ENCODE measurements around the gene PMCH.

Gene PMCH, protein sequence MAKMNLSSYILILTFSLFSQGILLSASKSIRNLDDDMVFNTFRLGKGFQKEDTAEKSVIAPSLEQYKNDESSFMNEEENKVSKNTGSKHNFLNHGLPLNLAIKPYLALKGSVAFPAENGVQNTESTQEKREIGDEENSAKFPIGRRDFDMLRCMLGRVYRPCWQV

GRCh38 chr12:102197789-102198188 lies at the start of gene PMCH:
Gene PMCH (minus strand): TSS chr12:102197833. CDS start chr12:102197770, 63 bp downstream.
- no peak for TF ChIP-seq EP300 (IDR thresholded peaks at IDR 0.05; ENCODE audit: borderline replicate concordance)
- TF ChIP-seq NFIC (IDR thresholded peaks at IDR 0.05): no peak
- no peak for TF ChIP-seq ZBTB7A (IDR thresholded peaks at IDR 0.05; ENCODE audit: low read depth)
- no peak for TF ChIP-seq TEAD4 (IDR thresholded peaks at IDR 0.05)
- no peak for TF ChIP-seq CREB1 (IDR thresholded peaks at IDR 0.05; ENCODE audit: low read depth)

- TF ChIP-seq ZBTB7A (IDR thresholded peaks at IDR 0.05; ENCODE audit: low read depth) (no peak), NFIC (IDR thresholded peaks at IDR 0.05) (no peak), USF1 (IDR thresholded peaks at IDR 0.05) (no peak), TAF1 (IDR thresholded peaks at IDR 0.05; ENCODE audit: low read depth) (no peak), REST (IDR thresholded peaks at IDR 0.05; ENCODE audit: low read depth) (no peak), CREB1 (IDR thresholded peaks at IDR 0.05; ENCODE audit: low read depth) (no peak), CEBPB (IDR thresholded peaks at IDR 0.05) (no peak), YY1 (IDR thresholded peaks at IDR 0.05; ENCODE audit: low read depth) (no peak), EP300 (IDR thresholded peaks at IDR 0.05; ENCODE audit: borderline replicate concordance) (no peak), EGR1 (IDR thresholded peaks at IDR 0.05) (no peak), MAX (IDR thresholded peaks at IDR 0.05) (no peak), FOXM1 (IDR thresholded peaks at IDR 0.05; ENCODE audit: borderline replicate concordance, low read depth) (no peak), TEAD4 (IDR thresholded peaks at IDR 0.05) (no peak), TCF12 (IDR thresholded peaks at IDR 0.05; ENCODE audit: low read depth) (no peak), RAD21 (IDR thresholded peaks at IDR 0.05; ENCODE audit: low read depth) (no peak)
These were observed 37.0 kb upstream of the PMCH start for GRCh38 chr12:102234599-102234998.

DNA sequence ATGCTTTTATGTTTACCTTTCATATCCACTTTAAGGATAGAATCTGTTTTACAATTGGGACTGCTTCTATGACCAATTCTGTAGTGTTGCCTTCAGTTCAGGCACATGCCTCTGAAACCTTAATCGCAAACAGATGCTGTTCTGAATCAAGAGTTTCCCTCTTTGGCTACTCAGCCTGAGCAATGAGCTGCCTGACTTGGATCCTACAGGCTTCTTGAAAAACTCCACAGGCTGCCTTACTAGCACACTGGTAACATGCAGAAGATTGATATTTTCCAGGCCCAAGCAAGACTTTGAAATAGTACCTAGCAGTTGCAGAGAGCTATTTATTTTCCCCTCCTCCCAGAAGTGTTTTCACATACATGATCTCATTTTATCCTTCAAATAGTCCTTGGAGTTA lies 34.8 kb upstream of the PMCH start:
- TF ChIP-seq NFIC (IDR thresholded peaks at IDR 0.05) (no peak), EGR1 (IDR thresholded peaks at IDR 0.05) (no peak), REST (IDR thresholded peaks at IDR 0.05; ENCODE audit: low read depth) (no peak), EP300 (IDR thresholded peaks at IDR 0.05; ENCODE audit: borderline replicate concordance) (no peak), FOXM1 (IDR thresholded peaks at IDR 0.05; ENCODE audit: borderline replicate concordance, low read depth) (no peak), TCF12 (IDR thresholded peaks at IDR 0.05; ENCODE audit: low read depth) (no peak), TAF1 (IDR thresholded peaks at IDR 0.05; ENCODE audit: low read depth) (no peak), ZBTB7A (IDR thresholded peaks at IDR 0.05; ENCODE audit: low read depth) (no peak), TEAD4 (IDR thresholded peaks at IDR 0.05) (no peak), CEBPB (IDR thresholded peaks at IDR 0.05) (no peak), MAX (IDR thresholded peaks at IDR 0.05) (no peak), USF1 (IDR thresholded peaks at IDR 0.05) (no peak), CREB1 (IDR thresholded peaks at IDR 0.05; ENCODE audit: low read depth) (no peak), RAD21 (IDR thresholded peaks at IDR 0.05; ENCODE audit: low read depth) (no peak), YY1 (IDR thresholded peaks at IDR 0.05; ENCODE audit: low read depth) (no peak)

DNA sequence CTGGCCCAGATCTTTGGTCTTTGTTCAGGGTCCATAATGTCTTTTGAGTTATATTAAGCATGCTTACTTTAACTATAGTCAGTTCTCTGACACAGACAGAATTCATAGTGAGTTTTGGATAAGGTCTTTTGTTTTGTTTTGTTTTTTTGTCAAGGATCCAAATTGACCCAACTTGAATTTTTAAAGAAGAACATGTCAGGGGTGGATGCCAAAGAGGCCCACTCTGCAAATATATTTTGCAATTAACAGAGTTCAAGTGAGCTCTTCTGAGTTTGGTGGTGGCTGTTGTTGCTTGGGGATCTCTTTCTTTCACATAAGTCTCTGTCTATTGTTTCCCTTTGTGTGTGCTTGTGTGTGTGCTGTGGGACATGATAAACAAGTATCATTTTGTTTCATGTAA lies 34.4 kb upstream of the PMCH start:
- no peak for TF ChIP-seq EGR1 (IDR thresholded peaks at IDR 0.05)
- TF ChIP-seq YY1 (IDR thresholded peaks at IDR 0.05; ENCODE audit: low read depth): no peak
- TF ChIP-seq FOXM1 (IDR thresholded peaks at IDR 0.05; ENCODE audit: borderline replicate concordance, low read depth): no peak

DNA sequence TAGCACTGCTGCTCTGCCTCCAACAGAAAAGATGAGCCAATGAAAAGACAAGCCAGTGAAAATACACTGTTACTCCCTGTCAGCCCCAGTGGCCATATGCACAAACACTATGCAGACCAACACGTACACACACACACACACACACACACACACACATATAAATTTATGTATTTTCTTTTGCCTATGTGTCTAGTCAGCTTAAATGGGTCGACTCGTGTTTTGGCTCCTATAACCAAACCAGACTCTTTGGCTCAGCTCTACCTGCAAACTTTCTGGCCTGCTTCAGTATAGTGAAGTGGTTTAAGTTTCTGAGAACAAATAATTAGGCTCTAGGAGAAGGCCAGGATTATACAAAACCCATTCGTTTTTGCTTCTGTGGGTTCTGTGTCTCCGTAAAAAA lies 30.3 kb upstream of the PMCH start:
- TF ChIP-seq MAX (IDR thresholded peaks at IDR 0.05): no peak
- TF ChIP-seq ZBTB7A (IDR thresholded peaks at IDR 0.05; ENCODE audit: low read depth): no peak
- no peak for TF ChIP-seq CEBPB (IDR thresholded peaks at IDR 0.05)
- no peak for TF ChIP-seq NFIC (IDR thresholded peaks at IDR 0.05)
- no peak for TF ChIP-seq TEAD4 (IDR thresholded peaks at IDR 0.05)
- no peak for TF ChIP-seq TAF1 (IDR thresholded peaks at IDR 0.05; ENCODE audit: low read depth)
- no peak for TF ChIP-seq FOXM1 (IDR thresholded peaks at IDR 0.05; ENCODE audit: borderline replicate concordance, low read depth)
- TF ChIP-seq EP300 (IDR thresholded peaks at IDR 0.05; ENCODE audit: borderline replicate concordance): no peak
- no peak for TF ChIP-seq YY1 (IDR thresholded peaks at IDR 0.05; ENCODE audit: low read depth)

DNA sequence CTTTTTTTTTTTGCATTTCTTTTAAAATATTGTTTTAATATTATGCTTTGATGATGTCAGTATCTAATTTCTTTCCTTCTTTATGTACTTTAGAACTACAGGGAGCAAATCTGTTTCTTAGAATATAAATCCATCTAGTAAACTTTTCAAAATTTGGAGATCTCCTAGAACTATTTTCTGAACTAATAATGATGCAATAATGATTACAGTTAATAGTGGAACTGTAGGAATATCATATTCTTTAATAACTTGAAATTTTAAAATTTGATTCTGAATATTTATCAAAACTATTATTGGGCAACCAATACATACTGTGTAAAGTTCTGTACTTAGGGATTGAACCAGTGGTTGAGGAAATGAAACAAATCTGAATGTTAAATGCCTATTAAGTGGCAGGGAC lies 23.1 kb upstream of the PMCH start:
- no peak for TF ChIP-seq USF1 (IDR thresholded peaks at IDR 0.05)
- no peak for TF ChIP-seq REST (IDR thresholded peaks at IDR 0.05; ENCODE audit: low read depth)
- TF ChIP-seq ZBTB7A (IDR thresholded peaks at IDR 0.05; ENCODE audit: low read depth): no peak
- TF ChIP-seq EP300 (IDR thresholded peaks at IDR 0.05; ENCODE audit: borderline replicate concordance): no peak
- TF ChIP-seq YY1 (IDR thresholded peaks at IDR 0.05; ENCODE audit: low read depth): no peak
- TF ChIP-seq NFIC (IDR thresholded peaks at IDR 0.05): no peak
- TF ChIP-seq MAX (IDR thresholded peaks at IDR 0.05): no peak
- no peak for TF ChIP-seq TAF1 (IDR thresholded peaks at IDR 0.05; ENCODE audit: low read depth)
- TF ChIP-seq TCF12 (IDR thresholded peaks at IDR 0.05; ENCODE audit: low read depth): no peak
- no peak for TF ChIP-seq RAD21 (IDR thresholded peaks at IDR 0.05; ENCODE audit: low read depth)
- TF ChIP-seq CREB1 (IDR thresholded peaks at IDR 0.05; ENCODE audit: low read depth): no peak
- no peak for TF ChIP-seq TEAD4 (IDR thresholded peaks at IDR 0.05)
